Activated T-helper 1 cell treated with anti-CD3 and anti-CD28 coated beads, Interleukin-12 subunit alpha, Interleukin-12 subunit beta, Interleukin-2, Interleukin-4 antibody, amounts not matched to agents 30 ng/mL and 10 ng/mL and 1 ng/mL, durations not matched to agents 14 hours and 24 hours and 36 hours (primary cell): ENCODE data around the gene GALNT13. TPM values are rescaled to one million over a fixed set of nuclear protein-coding genes. Genes with fewer than 3 reads are reported as not detected.
"Not testable (repeated sequence)": the region's sequence is repeated elsewhere in the genome, so short reads cannot be mapped to it uniquely, and the experiment has no call there.

Experiments
- DNase-seq: peaks from one replicate; pipeline ENCODE4 v3.0.0; 2021; ENCODE audit warnings: low spot score
- H3K27ac Mint-ChIP-seq: one replicate; pipeline ENCODE4 v1.8.0; 2021; ENCODE audit warnings: mild to moderate bottlenecking, mixed read lengths
- H3K27me3 Mint-ChIP-seq: one replicate; pipeline ENCODE4 v1.8.0; 2022; ENCODE audit warnings: mild to moderate bottlenecking, moderate library complexity, mixed read lengths; ENCODE audit not compliant: insufficient read depth
- H3K36me3 Mint-ChIP-seq: one replicate; pipeline ENCODE4 v1.8.0; 2021; ENCODE audit warnings: low read depth, mixed read lengths
- H3K4me1 Mint-ChIP-seq: one replicate; pipeline ENCODE4 v1.8.0; 2021; ENCODE audit warnings: low read depth, mixed read lengths
- H3K4me3 Mint-ChIP-seq: one replicate; pipeline ENCODE4 v1.8.0; 2021; ENCODE audit warnings: mild to moderate bottlenecking, moderate library complexity, mixed read lengths
- H3K9me3 Mint-ChIP-seq: one replicate; pipeline ENCODE4 v1.8.0; 2021; ENCODE audit warnings: mixed read lengths
- intact Hi-C: fragments of 100-400 bp; cut with micrococcal nuclease; formaldehyde crosslinking; loops from one replicate; pipeline ENCODE4 v1.15.1; 2024
- total RNA-seq: library from RNA; stranded (reverse); gene quantifications from 2 replicates; pipeline ENCODE4 v1.2.3, GENCODE V29; 2022

The GALNT13 gene
- total RNA-seq, 1 donor from 2014 or later: not detected

- no peaks in the 10 kb centered on the region for H3K27me3 Mint-ChIP-seq
- no peaks in the 10 kb centered on the region for H3K4me1 Mint-ChIP-seq
- H3K9me3 Mint-ChIP-seq: no peaks in the 10 kb centered on the region
- H3K4me3 Mint-ChIP-seq: no peak overlapping the region
- DNase-seq: no peak
- no peaks in the 10 kb centered on the region for H3K36me3 Mint-ChIP-seq
- intact Hi-C loops: no loop called here
- H3K27ac Mint-ChIP-seq: no peak overlapping the region
Observed at GRCh38 chr2:154447727-154448418, 576.2 kb downstream of the GALNT13 start.

DNA sequence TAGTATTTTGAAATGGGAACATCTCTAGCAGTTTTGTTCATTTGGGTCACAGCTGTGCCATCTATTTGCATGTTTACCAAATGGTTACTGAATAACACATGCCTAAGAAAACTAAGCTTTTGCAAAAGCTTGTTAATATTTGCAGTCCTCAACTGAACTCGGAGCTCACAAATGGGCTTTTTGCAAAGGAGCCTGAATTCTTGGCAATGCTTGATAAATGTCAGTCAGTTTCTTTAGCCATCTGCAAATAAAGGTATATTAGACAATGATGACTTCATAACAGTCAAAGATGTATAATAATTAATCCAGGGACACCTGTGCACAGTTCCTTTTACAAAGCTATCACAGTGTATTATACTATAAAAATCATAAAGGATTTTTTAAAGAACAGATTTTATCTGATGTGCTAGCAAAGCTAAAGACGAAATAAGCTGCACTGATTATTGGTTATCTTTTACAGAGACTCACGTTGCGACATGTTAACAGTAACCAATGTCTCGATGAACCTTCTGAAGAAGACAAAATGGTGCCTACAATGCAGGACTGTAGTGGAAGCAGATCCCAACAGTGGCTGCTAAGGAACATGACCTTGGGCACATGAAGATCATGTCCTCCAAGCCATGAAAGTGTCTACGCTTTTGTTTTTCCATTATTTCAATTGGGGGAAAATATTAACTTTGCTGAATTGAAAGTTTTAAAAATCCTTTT is 578.4 kb downstream of the GALNT13 start:
- Mint-ChIP-seq H3K27me3 (no peaks in the 10 kb centered on the region), H3K4me1 (no peaks in the 10 kb centered on the region), H3K9me3 (no peaks in the 10 kb centered on the region), H3K36me3 (no peaks in the 10 kb centered on the region), H3K27ac (no peak overlapping the region), H3K4me3 (no peak overlapping the region)
- intact Hi-C loops: no loop called here
- no peak for DNase-seq

DNA sequence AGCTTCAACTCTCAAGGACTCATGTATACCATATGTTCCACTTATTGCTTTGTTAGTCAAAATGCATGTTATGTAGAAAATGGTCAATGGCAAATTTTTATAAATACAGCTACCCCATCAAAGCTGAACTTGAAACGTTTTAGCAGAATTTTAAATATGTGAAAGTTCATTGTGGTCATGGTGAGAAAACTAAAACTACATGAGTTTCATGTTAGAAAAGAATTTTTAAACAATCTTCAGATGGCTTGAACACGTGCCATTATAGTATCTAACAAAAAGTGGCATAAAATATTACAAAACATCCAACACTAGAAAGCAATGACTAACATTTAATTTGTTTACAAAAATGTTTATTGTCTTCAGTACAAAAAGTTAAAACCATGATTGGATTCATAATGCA is 580.7 kb downstream of the GALNT13 start:
- H3K9me3 Mint-ChIP-seq: no peaks in the 10 kb centered on the region
- no peak for DNase-seq
- H3K36me3 Mint-ChIP-seq: no peaks in the 10 kb centered on the region
- intact Hi-C loops: loop anchor here (2.0 kb wide), 1 partner anchor 858 kb away; no protein-coding TSS in a partner anchor
- no peak overlapping the region for H3K4me3 Mint-ChIP-seq
- no peaks in the 10 kb centered on the region for H3K4me1 Mint-ChIP-seq
- H3K27me3 Mint-ChIP-seq: no peaks in the 10 kb centered on the region
- no peak overlapping the region for H3K27ac Mint-ChIP-seq

GRCh38 chr2:154452906-154453493 is 581.3 kb downstream of the GALNT13 start:
- intact Hi-C loops: loop anchor here (2.0 kb wide), 1 partner anchor 858 kb away; no protein-coding TSS in a partner anchor
- Mint-ChIP-seq H3K9me3 (no peaks in the 10 kb centered on the region), H3K4me3 (no peak overlapping the region), H3K36me3 (no peaks in the 10 kb centered on the region), H3K27me3 (no peaks in the 10 kb centered on the region), H3K4me1 (no peaks in the 10 kb centered on the region), H3K27ac (no peak overlapping the region)
- no peak for DNase-seq

DNA sequence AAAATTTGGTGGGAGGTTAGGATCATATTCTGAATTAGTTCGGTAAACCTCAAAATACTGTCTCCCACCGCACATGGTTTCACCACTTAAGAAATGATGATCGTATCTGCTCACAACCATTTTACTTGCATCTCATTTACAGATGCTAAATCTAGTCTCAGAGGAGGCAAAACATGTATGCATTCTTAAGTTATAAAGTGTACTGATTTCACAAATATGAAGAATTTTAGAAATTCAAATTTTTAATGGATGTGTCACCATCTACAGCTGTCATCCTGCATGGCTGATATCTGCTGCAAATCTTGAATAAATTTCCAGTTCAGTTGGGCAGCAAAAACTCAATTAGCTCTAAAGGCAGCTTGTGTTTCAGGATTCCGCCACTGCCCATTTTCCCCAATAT is 583.4 kb downstream of the GALNT13 start:
- intact Hi-C loops: no loop called here
- no peaks in the 10 kb centered on the region for H3K9me3 Mint-ChIP-seq
- H3K4me3 Mint-ChIP-seq: no peak overlapping the region
- no peaks in the 10 kb centered on the region for H3K27me3 Mint-ChIP-seq
- no peak overlapping the region for H3K27ac Mint-ChIP-seq
- H3K36me3 Mint-ChIP-seq: no peaks in the 10 kb centered on the region
- DNase-seq: no peak
- no peaks in the 10 kb centered on the region for H3K4me1 Mint-ChIP-seq

GRCh38 chr2:154455866-154456265 is 584.1 kb downstream of the GALNT13 start:
- Mint-ChIP-seq H3K4me1 (no peaks in the 10 kb centered on the region), H3K27ac (no peak overlapping the region), H3K36me3 (no peaks in the 10 kb centered on the region), H3K27me3 (no peaks in the 10 kb centered on the region), H3K4me3 (no peak overlapping the region), H3K9me3 (no peaks in the 10 kb centered on the region)
- intact Hi-C loops: no loop called here
- DNase-seq: no peak

DNA sequence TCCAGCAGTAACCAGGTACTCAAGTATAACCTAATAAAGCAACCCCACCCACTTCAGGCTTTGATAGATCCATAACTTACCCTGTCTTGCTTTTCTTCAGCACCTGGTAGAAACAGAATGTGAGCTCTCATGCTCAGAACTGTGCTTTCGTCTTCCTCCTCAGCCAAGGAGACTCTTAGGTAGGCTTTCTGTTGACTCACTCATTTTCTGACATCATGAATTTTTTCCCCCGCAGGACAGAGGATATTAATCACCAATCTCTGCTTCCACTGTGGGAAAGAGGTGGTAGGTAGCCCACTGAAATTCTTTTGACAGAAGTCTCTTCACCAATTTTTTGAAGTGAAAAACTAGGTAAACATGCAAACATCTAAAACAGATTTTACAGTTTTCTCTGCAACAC is 585.6 kb downstream of the GALNT13 start:
- DNase-seq: no peak
- intact Hi-C loops: no loop called here
- H3K36me3 Mint-ChIP-seq: no peaks in the 10 kb centered on the region
- H3K9me3 Mint-ChIP-seq: no peaks in the 10 kb centered on the region
- no peak overlapping the region for H3K27ac Mint-ChIP-seq
- no peaks in the 10 kb centered on the region for H3K4me1 Mint-ChIP-seq
- no peaks in the 10 kb centered on the region for H3K27me3 Mint-ChIP-seq
- H3K4me3 Mint-ChIP-seq: no peak overlapping the region

- Mint-ChIP-seq H3K9me3 (no peaks in the 10 kb centered on the region), H3K27ac (no peak overlapping the region), H3K4me3 (no peak overlapping the region), H3K27me3 (no peaks in the 10 kb centered on the region), H3K36me3 (no peaks in the 10 kb centered on the region), H3K4me1 (no peaks in the 10 kb centered on the region)
- intact Hi-C loops: no loop called here
- DNase-seq: no peak
Observed at GRCh38 chr2:154459286-154459685, 587.6 kb downstream of the GALNT13 start.

DNA sequence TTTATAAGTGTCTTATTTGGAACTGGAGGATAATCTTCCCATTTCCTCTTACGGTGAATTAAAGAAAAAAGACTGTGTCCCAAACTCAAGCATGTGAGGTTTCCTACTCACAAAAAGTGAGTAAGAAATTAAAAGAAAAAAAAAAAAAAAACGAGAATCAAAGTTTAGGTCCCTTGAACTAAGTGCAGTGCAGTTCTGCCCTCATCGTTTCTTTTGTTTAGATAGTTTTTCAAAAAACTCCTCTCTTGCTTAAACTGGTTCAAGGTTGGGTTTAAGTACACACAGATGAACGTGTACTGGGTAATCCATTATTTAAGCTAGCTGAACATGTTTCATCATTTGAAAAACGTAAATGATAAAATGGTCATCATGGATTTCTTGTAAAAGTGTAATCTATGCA is 590.9 kb downstream of the GALNT13 start:
- H3K27me3 Mint-ChIP-seq: no peaks in the 10 kb centered on the region
- H3K27ac Mint-ChIP-seq: no peak overlapping the region
- intact Hi-C loops: no loop called here
- H3K4me1 Mint-ChIP-seq: no peaks in the 10 kb centered on the region
- H3K36me3 Mint-ChIP-seq: no peaks in the 10 kb centered on the region
- DNase-seq: no peak
- no peaks in the 10 kb centered on the region for H3K9me3 Mint-ChIP-seq
- H3K4me3 Mint-ChIP-seq: no peak overlapping the region

GRCh38 chr2:154466226-154466625 is 594.5 kb downstream of the GALNT13 start:
- Mint-ChIP-seq H3K36me3 (no peaks in the 10 kb centered on the region), H3K9me3 (no peaks in the 10 kb centered on the region), H3K27ac (no peak overlapping the region), H3K27me3 (no peaks in the 10 kb centered on the region), H3K4me1 (no peaks in the 10 kb centered on the region), H3K4me3 (no peak overlapping the region)
- intact Hi-C loops: no loop called here
- DNase-seq: no peak

- Mint-ChIP-seq H3K4me1 (no peaks in the 10 kb centered on the region), H3K4me3 (no peak overlapping the region), H3K27ac (no peak overlapping the region), H3K27me3 (no peaks in the 10 kb centered on the region), H3K9me3 (no peaks in the 10 kb centered on the region), H3K36me3 (no peaks in the 10 kb centered on the region)
- intact Hi-C loops: no loop called here
- DNase-seq: no peak
Observed at GRCh38 chr2:154470376-154470775, 598.7 kb downstream of the GALNT13 start.

GRCh38 chr2:154471492-154471891 is 599.8 kb downstream of the GALNT13 start:
- H3K27ac Mint-ChIP-seq, H3K9me3 Mint-ChIP-seq, intact Hi-C loops, H3K27me3 Mint-ChIP-seq, DNase-seq, H3K36me3 Mint-ChIP-seq, H3K4me3 Mint-ChIP-seq, H3K4me1 Mint-ChIP-seq: not testable (repeated sequence)

DNA sequence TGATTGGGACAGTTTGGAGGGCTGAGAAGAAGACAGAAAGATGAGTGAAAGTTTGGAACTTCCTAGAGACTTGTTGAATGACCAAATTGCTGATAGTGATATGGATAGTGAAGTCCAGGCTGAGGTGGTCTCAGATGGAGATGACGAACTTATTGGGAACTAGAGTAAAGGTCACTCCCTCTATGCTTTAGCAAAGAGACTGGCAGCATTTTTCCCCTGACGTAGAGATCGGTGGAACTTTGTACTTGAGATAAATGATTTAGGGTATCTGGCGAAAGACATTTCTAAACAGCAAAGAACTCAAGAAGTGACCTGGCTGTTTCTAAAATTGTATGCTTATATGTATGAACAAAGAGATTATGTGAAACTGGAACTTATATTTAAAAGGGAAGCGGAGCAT is 605.6 kb downstream of the GALNT13 start:
- Mint-ChIP-seq H3K9me3 (no peaks in the 10 kb centered on the region), H3K4me1 (no peaks in the 10 kb centered on the region), H3K27ac (no peak overlapping the region), H3K4me3 (no peak overlapping the region), H3K36me3 (no peaks in the 10 kb centered on the region), H3K27me3 (no peaks in the 10 kb centered on the region)
- DNase-seq: no peak
- intact Hi-C loops: no loop called here
